SK-N-SH (cell line): ENCODE measurements around the gene CELF2. TPM values are rescaled to one million over a fixed set of nuclear protein-coding genes. Genes with fewer than 3 reads are reported as not detected.

Experiments
- CTCF ChIA-PET: fragments of 300-600, 350-600 bp; formaldehyde crosslinking; extraction: SDS; loops from one replicate; lab custom pipeline; 2021; lab: Yijun Ruan, JAX
- POLR2A ChIA-PET: fragments of 350-600 bp; sonication (Branson Sonifier 250); formaldehyde crosslinking; extraction: SDS; loops from one replicate; lab custom pipeline; 2020; ENCODE audit warnings: antibody characterized with exemption, inconsistent platforms; lab: Yijun Ruan, JAX
- DNase-seq: peaks from one replicate; pipeline ENCODE4 v3.0.0; 2012
- H2AFZ ChIP-seq: fragments of 200-600 bp; sonication (generic); 2 replicates; pipeline ENCODE4 v1.8.1; 2016; ENCODE audit warnings: antibody characterized with exemption, mild to moderate bottlenecking, low read depth
- H3F3A ChIP-seq: fragments of 200-600 bp; sonication (generic); replicated peaks from 2 replicates; pipeline ENCODE3; 2016; ENCODE audit warnings: antibody characterized with exemption, mild to moderate bottlenecking; ENCODE audit not compliant: insufficient read depth
- H3K27ac ChIP-seq, 2 experiments: fragments of 200-500 bp in 1 of 2; fragments of 200-600 bp in 1 of 2; sonication (Bioruptor generic) in 1 of 2; sonication (generic), shearing (Covaris generic) in 1 of 2; 2 replicates each; pipeline versions ENCODE4 v1.5.1 to v1.6.1; 2014 to 2016; ENCODE audit warnings: low read depth in 2 of 2, inconsistent platforms in 1 of 2, low read length in 1 of 2, mild to moderate bottlenecking in 1 of 2, mixed read lengths in 1 of 2
- H3K27me3 ChIP-seq: fragments of 200-600 bp; sonication (generic), shearing (Covaris generic); 2 replicates; pipeline ENCODE4 v1.6.1; 2016; ENCODE audit warnings: mixed run types; ENCODE audit not compliant: insufficient read depth
- H3K36me3 ChIP-seq, 2 experiments: fragments of 200-500 bp in 1 of 2; fragments of 200-600 bp in 1 of 2; sonication (Bioruptor generic) in 1 of 2; sonication (generic) in 1 of 2; replicated peaks in 1 of 2; 2 replicates each; pipeline versions ENCODE3 to v1.5.1; 2014 to 2016; ENCODE audit warnings: low read length in 1 of 2, mild to moderate bottlenecking in 1 of 2; ENCODE audit not compliant: insufficient read depth in 2 of 2, control insufficient read depth in 1 of 2
- H3K4me1 ChIP-seq, 2 experiments: fragments of 200-500 bp in 1 of 2; fragments of 200-600 bp in 1 of 2; sonication (Bioruptor generic) in 1 of 2; sonication (generic), shearing (Covaris generic) in 1 of 2; 2 replicates each; pipeline versions ENCODE4 v1.5.1 to v1.6.1; 2014 to 2016; ENCODE audit warnings: low read depth in 1 of 2, low read length in 1 of 2, mixed run types in 1 of 2; ENCODE audit not compliant: insufficient read depth in 2 of 2, control insufficient read depth in 1 of 2
- H3K4me2 ChIP-seq: fragments of 200-600 bp; sonication (generic), shearing (Covaris generic); 2 replicates; pipeline ENCODE4 v1.6.1; 2017; ENCODE audit warnings: mixed run types
- H3K4me3 ChIP-seq, 2 experiments: fragments of 200-500 bp in 1 of 2; fragments of 200-600 bp in 1 of 2; sonication (Bioruptor generic) in 1 of 2; sonication (generic), shearing (Covaris generic) in 1 of 2; 2 replicates each; pipeline versions ENCODE4 v1.5.1 to v1.8.1; 2014 to 2016; ENCODE audit warnings: low read depth in 2 of 2, inconsistent platforms in 1 of 2, low read length in 1 of 2, mild to moderate bottlenecking in 1 of 2, mixed read lengths in 1 of 2, moderate library complexity in 1 of 2
- H3K79me2 ChIP-seq: fragments of 200-600 bp; sonication (generic); 2 replicates; pipeline ENCODE4 v1.8.1; 2017; ENCODE audit warnings: mild to moderate bottlenecking; ENCODE audit not compliant: insufficient read depth
- H3K9ac ChIP-seq: fragments of 200-600 bp; sonication (generic); 2 replicates; pipeline ENCODE4 v1.6.1; 2017; ENCODE audit warnings: mixed run types
- H3K9me2 ChIP-seq: fragments of 200-600 bp; sonication (generic); 2 replicates; pipeline ENCODE4 v1.6.1; 2017; ENCODE audit warnings: mixed run types
- H3K9me3 ChIP-seq: fragments of 200-600 bp; sonication (generic); 2 replicates; pipeline ENCODE4 v1.6.1; 2017; ENCODE audit warnings: mixed run types, mild to moderate bottlenecking, moderate library complexity
- H4K20me1 ChIP-seq: fragments of 200-600 bp; sonication (generic); 2 replicates; pipeline ENCODE4 v1.6.1; 2017; ENCODE audit warnings: mild to moderate bottlenecking, mixed run types; ENCODE audit not compliant: insufficient read depth
- CHD2 ChIP-seq: fragments of 150-350 bp; IDR thresholded peaks from 2 replicates; pipeline ENCODE4 v1.6.1; 2018; ENCODE audit warnings: low read length; ENCODE audit not compliant: partially characterized antibody
- EP300 ChIP-seq, 2 experiments: IDR thresholded peaks; 2 replicates each; pipeline versions ENCODE4 v1.4.0 to v1.6.1; 2012; ENCODE audit warnings: borderline replicate concordance in 1 of 2, low read depth in 1 of 2, low read length in 1 of 2
- EZH2phosphoT487 ChIP-seq: fragments of 200-600 bp; sonication (generic); IDR thresholded peaks from 2 replicates; pipeline ENCODE4 v1.6.1; 2017; ENCODE audit warnings: low read depth, mixed run types, mild to moderate bottlenecking, antibody characterized with exemption, moderate library complexity, borderline replicate concordance
- FOSL2 ChIP-seq: IDR thresholded peaks from 2 replicates; pipeline ENCODE4 v1.4.0; 2012; ENCODE audit warnings: low read depth, mild to moderate bottlenecking, moderate library complexity, borderline replicate concordance
- JUND ChIP-seq: IDR thresholded peaks from 2 replicates; pipeline ENCODE4 v1.4.0; 2012
- MXI1 ChIP-seq: IDR thresholded peaks from 2 replicates; pipeline ENCODE4 v1.6.1; 2012; ENCODE audit warnings: mild to moderate bottlenecking, low read depth, low read length, improper control_type of control experiment
- NFIC ChIP-seq: IDR thresholded peaks from 2 replicates; pipeline ENCODE4 v1.4.0; 2012; ENCODE audit warnings: borderline replicate concordance
- RAD21 ChIP-seq: IDR thresholded peaks from 2 replicates; pipeline ENCODE4 v1.6.1; 2012; ENCODE audit warnings: mild to moderate bottlenecking, low read length
- RXRA ChIP-seq: IDR thresholded peaks from 2 replicates; pipeline ENCODE4 v1.4.0; 2012; ENCODE audit warnings: low read depth, mild to moderate bottlenecking, borderline replicate concordance
- SMC3 ChIP-seq: IDR thresholded peaks from 2 replicates; pipeline ENCODE4 v1.6.1; 2012; ENCODE audit warnings: low read depth, low read length, improper control_type of control experiment
- TAF1 ChIP-seq: IDR thresholded peaks from 2 replicates; pipeline ENCODE4 v1.6.1; 2012; ENCODE audit warnings: low read depth, mild to moderate bottlenecking, low read length, moderate library complexity, borderline replicate concordance
- TEAD4 ChIP-seq: IDR thresholded peaks from 2 replicates; pipeline ENCODE4 v1.4.0; 2012; ENCODE audit warnings: mild to moderate bottlenecking, borderline replicate concordance; ENCODE audit not compliant: insufficient read depth
- USF1 ChIP-seq: IDR thresholded peaks from 2 replicates; pipeline ENCODE4 v1.4.0; 2012; ENCODE audit warnings: low read depth, borderline replicate concordance
- USF2 ChIP-seq: fragments of 150-350 bp; IDR thresholded peaks from 2 replicates; pipeline ENCODE4 v1.6.1; 2017; ENCODE audit warnings: antibody characterized with exemption, low read length, low read depth, borderline replicate concordance
- ZBTB33 ChIP-seq: IDR thresholded peaks from 2 replicates; pipeline ENCODE4 v1.4.0; 2012; ENCODE audit warnings: low read depth, borderline replicate concordance
- WGBS: methylation state at CpG from one replicate; pipeline ENCODE4 v1.1.6; 2017; ENCODE audit warnings: low lambda C conversion rate; 5-methylcytosine and 5-hydroxymethylcytosine counted together
- polyA plus RNA-seq, 3 experiments: library from polyadenylated mRNA; depleted of rRNA; stranded (reverse); fragments of >200 nt; gene quantifications; 2 replicates each; pipeline ENCODE4 v1.2.3, GENCODE V29; 2012

CELF2 gene
- polyA plus RNA-seq, 1 of the 3 experiments (the other 2 are of a cell fraction) = 0.03 TPM

- Histone ChIP-seq H3K4me2 (no peak overlapping the region), H3K4me3 (no peak overlapping the region), H3K36me3 (no peaks in the 10 kb centered on the region), H3K27ac (no peak overlapping the region), H3F3A (no peaks in the 10 kb centered on the region), H3K4me1 (no peaks in the 10 kb centered on the region; a peak in 1 of 4 replicates), H3K9ac (no peak overlapping the region), H2AFZ (no peak overlapping the region), H3K27me3 (no peaks in the 10 kb centered on the region), H3K9me2 (no peaks in the 10 kb centered on the region), H3K9me3 (no peaks in the 10 kb centered on the region), H4K20me1 (no peaks in the 10 kb centered on the region), H3K79me2 (no peaks in the 10 kb centered on the region)
- WGBS = 47% methylated on average over 10 of the region's 10 CpGs
- CTCF ChIA-PET = interaction anchor here (0.7 kb wide), 1 partner anchor 12 kb away, joined by 3 read pairs; no protein-coding TSS in a partner anchor
- DNase-seq = no peak
- TF ChIP-seq RAD21 (no peak), USF2 (no peak), NFIC (no peak)
- POLR2A ChIA-PET = interaction anchor here (0.5 kb wide), 1 partner anchor 81 kb away, joined by 3 read pairs; no protein-coding TSS in a partner anchor
These were observed 5.6 kb downstream of the CELF2 start for GRCh38 chr10:11023009-11023953.

GRCh38 chr10:11024596-11024995, 6.9 kb downstream of the CELF2 start:
- H3F3A ChIP-seq = no peaks in the 10 kb centered on the region
- H3K79me2 ChIP-seq = no peaks in the 10 kb centered on the region
- H3K4me2 ChIP-seq = no peak overlapping the region
- ChIA-PET POLR2A (no interaction called here), CTCF (interaction anchor here (1.2 kb wide), 1 partner anchor 11 kb away, joined by 3 read pairs; no protein-coding TSS in a partner anchor)
- WGBS = 25% methylated on average over 1 of the region's 1 CpG
- no peak overlapping the region for H3K4me3 ChIP-seq
- no peak overlapping the region for H2AFZ ChIP-seq
- H3K27ac ChIP-seq = no peak overlapping the region
- no peak for TF ChIP-seq MXI1
- TF ChIP-seq NFIC = no peak
- TF ChIP-seq TAF1 = no peak
- TF ChIP-seq TEAD4 = no peak
- TF ChIP-seq CHD2 = no peak
- TF ChIP-seq USF1 = no peak
- TF ChIP-seq JUND = no peak
- TF ChIP-seq EZH2phosphoT487 = no peak
- TF ChIP-seq RXRA = no peak
- no peak for TF ChIP-seq FOSL2
- TF ChIP-seq EP300 (IDR thresholded peaks at IDR 0.05; ENCODE audit: borderline replicate concordance in 1 of 2, low read depth in 1 of 2, low read length in 1 of 2) = no peak
- no peak for TF ChIP-seq SMC3
- TF ChIP-seq ZBTB33 = no peak
- H3K9me2 ChIP-seq = no peaks in the 10 kb centered on the region
- no peaks in the 10 kb centered on the region for H4K20me1 ChIP-seq
- no peaks in the 10 kb centered on the region for H3K4me1 ChIP-seq
- H3K36me3 ChIP-seq = no peaks in the 10 kb centered on the region
- no peaks in the 10 kb centered on the region for H3K9me3 ChIP-seq
- no peaks in the 10 kb centered on the region for H3K27me3 ChIP-seq
- no peak overlapping the region for H3K9ac ChIP-seq
- no peak for DNase-seq
